HepG2 (cell line): Measurements from ENCODE around the gene ILKAP. TPM values are rescaled to one million over a fixed set of nuclear protein-coding genes. Genes with fewer than 3 reads are reported as not detected.
A peak's percentile ranks its signal among the peaks of the same experiment; 100 is the strongest.

Experiments
- ATAC-seq: fragments of 200-7000 bp; cut with Tn5 transposase; 3 replicates; pipeline ENCODE4 v1.9.1; 2020; ENCODE audit warnings: mild to moderate bottlenecking, moderate library complexity
- BruUV-seq: library from RNA; stranded (reverse); fragments of 400-500 nt; replicated peaks from 2 replicates; lab custom pipeline; 2021; lab: Mats Ljungman, UMichigan
- CTCF ChIA-PET: fragments of 300-600 bp; formaldehyde crosslinking; extraction: SDS; loops from one replicate; lab custom pipeline; 2021; ENCODE audit warnings: low total read pairs, inconsistent platforms, low intra/inter-chr PET ratio; lab: Yijun Ruan, JAX
- POLR2A ChIA-PET: fragments of 350-600 bp; sonication (Branson Sonifier 250); formaldehyde crosslinking; loops from one replicate; lab custom pipeline; 2020; ENCODE audit warnings: antibody characterized with exemption, inconsistent platforms; lab: Yijun Ruan, JAX
- DNase-seq: peaks from one replicate; pipeline ENCODE4 v3.0.0-alpha.2; 2015; ENCODE audit warnings: low spot score
- FAIRE-seq: peaks from 3 replicates; lab custom pipeline; 2011; peaks lifted over from hg19 to GRCh38; lab: Jason Lieb, UNC
- H2AFZ ChIP-seq: one replicate; pipeline ENCODE4 v1.6.1; 2011; ENCODE audit warnings: low read length, inconsistent platforms
- H3K27ac ChIP-seq: fragments of 300-600 bp; 3 replicates; pipeline ENCODE4 v1.8.0; 2011; ENCODE audit warnings: mixed run types, mild to moderate bottlenecking, mixed read lengths, low read length, inconsistent platforms; ENCODE audit not compliant: insufficient read depth; ENCODE audit errors: extremely low read length
- H3K27me3 ChIP-seq, 2 experiments: fragments of 200-600 bp in 1 of 2; 2 replicates in 1 of 2; 3 replicates in 1 of 2; pipeline versions ENCODE4 v1.6.0 to v1.8.0; 2011; ENCODE audit warnings: low read length in 2 of 2, mild to moderate bottlenecking in 2 of 2, moderate library complexity in 2 of 2, inconsistent platforms in 1 of 2; ENCODE audit not compliant: insufficient read depth in 2 of 2, control insufficient read depth in 1 of 2
- H3K36me3 ChIP-seq, 2 experiments: fragments of 200-600 bp in 1 of 2; replicated peaks in 1 of 2; 2 replicates in 1 of 2; 3 replicates in 1 of 2; pipeline versions ENCODE4 v1.5.1 to v1.8.0; 2011; ENCODE audit warnings: low read length in 2 of 2, inconsistent platforms in 1 of 2; ENCODE audit not compliant: insufficient read depth in 2 of 2, control insufficient read depth in 1 of 2
- H3K4me1 ChIP-seq: 2 replicates; pipeline ENCODE4 v1.5.1; 2012; ENCODE audit warnings: low read length, inconsistent platforms; ENCODE audit not compliant: insufficient read depth
- H3K4me2 ChIP-seq: 2 replicates; pipeline ENCODE4 v1.6.0; 2011; ENCODE audit warnings: low read depth, low read length, inconsistent platforms
- H3K4me3 ChIP-seq, 3 experiments: fragments of 200-600 bp in 1 of 3; sonication (generic), shearing (Covaris generic) in 1 of 3; replicated peaks in 1 of 3; 2 replicates each; pipeline ENCODE4 v1.5.1; 2011 to 2016; ENCODE audit warnings: low read length in 3 of 3, inconsistent platforms in 2 of 3, low read depth in 2 of 3, mild to moderate bottlenecking in 2 of 3, control low read depth in 1 of 3, mixed read lengths in 1 of 3; ENCODE audit not compliant: insufficient read depth in 1 of 3
- H3K79me2 ChIP-seq: one replicate; pipeline ENCODE4 v1.6.1; 2011; ENCODE audit warnings: low read length, inconsistent platforms; ENCODE audit not compliant: insufficient read depth
- H3K9ac ChIP-seq: 2 replicates; pipeline ENCODE4 v1.6.0; 2011; ENCODE audit warnings: mild to moderate bottlenecking, low read depth, low read length, inconsistent platforms; ENCODE audit not compliant: insufficient read depth
- H3K9me3 ChIP-seq: 2 replicates; pipeline ENCODE4 v1.5.1; 2012; ENCODE audit warnings: mild to moderate bottlenecking, low read length
- H4K20me1 ChIP-seq: 2 replicates; pipeline ENCODE4 v1.6.0; 2011; ENCODE audit warnings: inconsistent platforms, mild to moderate bottlenecking, low read length, moderate library complexity; ENCODE audit not compliant: insufficient read depth
- ETV5 ChIP-seq: IDR thresholded peaks from 2 replicates; pipeline ENCODE4 v1.6.1; 2018; ENCODE audit warnings: missing biosample characterization, missing genetic modification reagents, inconsistent platforms, borderline replicate concordance
- HDAC2 ChIP-seq: sonication (generic); formaldehyde crosslinking; IDR thresholded peaks from 2 replicates; pipeline ENCODE4 v1.4.0; 2020; ENCODE audit warnings: missing genetic modification reagents
- MAFF ChIP-seq: IDR thresholded peaks from 2 replicates; pipeline ENCODE4 v1.6.1; 2011; ENCODE audit warnings: low read depth, low read length, improper control_type of control experiment
- MAFK ChIP-seq, 2 experiments: IDR thresholded peaks in 1 of 2; conservative IDR thresholded peaks in 1 of 2; 2 replicates each; pipeline ENCODE4 v1.6.1; 2011; ENCODE audit warnings: improper control_type of control experiment in 2 of 2, low read length in 2 of 2
- PATZ1 ChIP-seq: sonication (generic); formaldehyde crosslinking; IDR thresholded peaks from 2 replicates; pipeline ENCODE4 v1.4.0; 2020; ENCODE audit warnings: missing genetic modification reagents
- YEATS2 ChIP-seq: sonication (generic); formaldehyde crosslinking; IDR thresholded peaks from 2 replicates; pipeline ENCODE4 v1.4.0; 2020; ENCODE audit warnings: missing genetic modification reagents, borderline replicate concordance
- ZNF326 ChIP-seq: sonication (generic); formaldehyde crosslinking; IDR thresholded peaks from 2 replicates; pipeline ENCODE4 v1.4.0; 2020; ENCODE audit warnings: missing genetic modification reagents, borderline replicate concordance
- WGBS: methylation state at CpG from one replicate; pipeline ENCODE4 v1.1.6; 2017; ENCODE audit warnings: low lambda C conversion rate; 5-methylcytosine and 5-hydroxymethylcytosine counted together
- in situ Hi-C: cut with HindIII; loops from 2 replicates; pipeline ENCODE4 v1.10.0; 2017; ENCODE audit warnings: low pct_unique_long_range_greater_than_20kb; ENCODE audit not compliant: extremely low pct_ligation_motif_present
- intact Hi-C: fragments of 100-400 bp; cut with micrococcal nuclease; formaldehyde crosslinking; loops from one replicate; pipeline ENCODE4 v1.10.0; 2022; ENCODE audit not compliant: unreplicated experiment
- polyA plus RNA-seq, 8 experiments: library from polyadenylated mRNA; depleted of rRNA in 3 of 8; stranded (reverse) in 7 of 8; unstranded in 1 of 8; fragments of >200 nt; fragmentation: Illumina TruSeq in 4 of 8; extraction: Trizol in 4 of 8; gene quantifications; 2 replicates each; pipeline versions ENCODE4 v1.2.1 to v1.2.3, GENCODE V29; 2011 to 2016; ENCODE audit warnings: low read depth in 4 of 8, missing spikeins in 1 of 8, mixed read lengths in 1 of 8; ENCODE audit not compliant: insufficient read depth in 1 of 8
- total RNA-seq, 5 experiments: library from RNA; depleted of rRNA; stranded (reverse); fragments of >200 nt; fragmentation: Illumina TruSeq; extraction: Trizol; gene quantifications; 2 replicates each; pipeline ENCODE4 v1.2.3, GENCODE V29; 2016; ENCODE audit warnings: low read depth in 1 of 5

ILKAP gene
- total and polyA plus RNA-seq, 2 of the 13 experiments (the other 11 are each of a cell fraction or from before 2014, with no cell fraction given), result 29.6 to 33.1 TPM

DNA sequence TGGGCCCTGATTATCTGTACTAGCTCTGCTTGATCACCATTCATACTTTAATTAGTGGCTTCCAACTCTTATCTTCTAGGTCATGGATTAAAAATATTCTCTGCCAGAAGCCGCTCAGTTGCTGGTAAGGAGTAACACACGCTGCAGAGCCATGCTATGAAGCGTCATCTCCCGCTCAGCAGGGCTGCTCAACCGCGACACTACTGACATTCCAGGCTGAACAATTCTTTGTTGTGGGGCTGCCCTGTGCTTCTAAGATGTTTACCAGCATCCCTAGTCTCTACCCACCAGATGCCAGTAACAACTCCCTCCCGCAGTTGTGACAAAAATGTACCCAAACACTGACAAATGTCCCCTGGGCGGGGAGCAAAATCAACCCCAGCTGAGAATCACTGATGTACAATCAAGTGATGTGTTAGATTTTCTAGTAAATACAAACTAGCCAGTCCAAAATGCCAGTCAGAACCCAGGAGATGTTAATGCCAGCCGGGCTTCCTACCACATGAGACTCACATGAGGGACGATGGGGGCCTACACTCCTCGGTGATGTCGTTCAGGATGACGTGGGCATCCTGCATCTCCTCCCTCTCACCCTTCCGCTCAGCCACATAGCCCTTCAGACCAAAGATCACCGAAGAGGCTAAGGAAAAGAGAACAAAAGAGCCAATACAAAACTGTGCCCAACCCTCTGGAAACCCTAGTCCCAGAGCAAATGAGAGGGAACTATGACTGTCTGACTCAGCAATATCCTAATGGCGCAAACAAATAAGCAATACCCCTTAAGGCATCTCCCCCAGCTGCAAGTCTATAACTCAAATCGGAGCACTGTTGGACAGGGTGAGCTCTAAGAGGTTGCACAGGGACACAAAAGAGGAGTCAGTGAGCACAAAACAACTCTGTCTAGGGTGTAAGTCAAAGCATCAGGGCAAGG lies 15.6 kb downstream of the ILKAP start:
- H3K4me3 ChIP-seq, result no peak overlapping the region
- peaks cover 32 to 83% of the 10 kb centered on the region in 2 experiments for H3K36me3 ChIP-seq
- no peaks in the 10 kb centered on the region for H3K27me3 ChIP-seq
- no peaks in the 10 kb centered on the region for H4K20me1 ChIP-seq
- H3K9ac ChIP-seq, result no peak overlapping the region
- H3K79me2 ChIP-seq, result no peaks in the 10 kb centered on the region
- DNase-seq, result no peak
- intact Hi-C loops (no loop called here), in situ Hi-C loops (no loop called here)
- FAIRE-seq, result no peak
- no peak overlapping the region for H3K4me2 ChIP-seq
- no TSS peak for BruUV-seq
- no peak overlapping the region for H2AFZ ChIP-seq
- no peak for TF ChIP-seq YEATS2 (CRISPR knock-in tag)
- no peak for TF ChIP-seq HDAC2 (CRISPR knock-in tag)
- peak; percentile 71 for TF ChIP-seq MAFF
- TF ChIP-seq MAFK (conservative IDR thresholded peaks at IDR 0.05 in 1 of 2, IDR thresholded peaks at IDR 0.05 in 1 of 2; ENCODE audit: low read length in 2 of 2), result peak; percentile 68 to 88
- no peak for TF ChIP-seq ZNF326 (CRISPR knock-in tag)
- H3K4me1 ChIP-seq, result no peaks in the 10 kb centered on the region
- POLR2A ChIA-PET, result no interaction called here
- no peak for ATAC-seq
- CTCF ChIA-PET, result no interaction called here
- no peaks in the 10 kb centered on the region for H3K9me3 ChIP-seq
- H3K27ac ChIP-seq, result no peak overlapping the region
- WGBS, result 96% methylated on average over 17 of the region's 17 CpGs

- 97% methylated on average over 4 of the region's 4 CpGs for WGBS
- Histone ChIP-seq H3K4me2 (no peak overlapping the region), H4K20me1 (no peaks in the 10 kb centered on the region), H3K27ac (no peak overlapping the region), H3K9ac (no peak overlapping the region), H3K9me3 (no peaks in the 10 kb centered on the region), H3K4me1 (no peaks in the 10 kb centered on the region), H3K79me2 (no peaks in the 10 kb centered on the region), H2AFZ (no peak overlapping the region), H3K27me3 (no peaks in the 10 kb centered on the region), H3K36me3 (peaks cover 44 to 94% of the 10 kb centered on the region in 2 experiments), H3K4me3 (no peak overlapping the region)
- in situ Hi-C loops, result no loop called here
- no TSS peak for BruUV-seq
- ChIA-PET POLR2A (no interaction called here), CTCF (no interaction called here)
- intact Hi-C loops, result no loop called here
- TF ChIP-seq ETV5 (no peak), PATZ1 (CRISPR knock-in tag) (no peak)
- FAIRE-seq, result no peak
- no peak for ATAC-seq
- DNase-seq, result no peak
Measured at GRCh38 chr2:238183821-238184220, 19.7 kb downstream of the ILKAP start.
